ENCODE results near the gene IL12B. TPM values are rescaled to one million over a fixed set of nuclear protein-coding genes. Genes with fewer than 3 reads are reported as not detected.
A peak's percentile ranks its signal among the peaks of the same experiment; 100 is the strongest.
"Not testable (repeated sequence)": the region's sequence is repeated elsewhere in the genome, so short reads cannot be mapped to it uniquely, and the experiment has no call there.

The IL12B gene
- not detected for total RNA-seq
- 0.07 TPM for total RNA-seq (2013)

DNA sequence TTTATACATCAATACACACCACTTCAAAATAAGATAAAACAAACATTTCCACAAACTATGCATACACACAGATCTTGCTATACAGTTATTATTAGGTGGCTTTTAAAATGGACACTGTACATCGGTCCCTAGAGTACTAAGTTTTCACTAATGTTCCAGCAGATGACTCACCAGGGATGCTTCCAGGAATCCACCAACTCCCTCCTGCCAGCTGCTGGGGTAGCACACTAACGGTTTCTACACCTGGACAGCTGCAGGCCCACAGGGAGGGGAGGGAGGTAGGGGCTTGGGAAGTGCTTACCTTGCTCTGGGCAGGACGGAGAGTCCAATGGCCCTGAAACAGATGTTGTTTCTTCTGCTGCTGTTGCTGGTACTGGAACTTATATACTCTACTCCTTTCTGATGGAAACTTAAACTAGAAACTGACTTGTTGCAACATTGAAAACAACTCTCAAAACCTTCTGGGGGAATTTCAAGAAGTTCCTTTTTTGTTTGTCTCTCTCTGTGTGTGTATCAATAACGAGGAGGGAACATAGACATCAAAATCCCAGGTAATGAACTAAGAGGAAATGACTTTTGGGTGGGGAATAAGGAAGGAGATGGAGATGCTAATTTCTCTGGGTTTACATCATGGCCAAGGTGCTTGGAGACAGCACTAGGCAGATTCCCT lies at the start of gene IL12B:
Gene IL12B, minus strand, starts transcription at position 357 of the 670 bp plus-strand sequence. CDS start 3,705 bp downstream, outside the sequence.
- H3K4me3 Mint-ChIP-seq = peak within 1 kb of the TSS; percentile 70
- TF ChIP-seq, protein P1, sequence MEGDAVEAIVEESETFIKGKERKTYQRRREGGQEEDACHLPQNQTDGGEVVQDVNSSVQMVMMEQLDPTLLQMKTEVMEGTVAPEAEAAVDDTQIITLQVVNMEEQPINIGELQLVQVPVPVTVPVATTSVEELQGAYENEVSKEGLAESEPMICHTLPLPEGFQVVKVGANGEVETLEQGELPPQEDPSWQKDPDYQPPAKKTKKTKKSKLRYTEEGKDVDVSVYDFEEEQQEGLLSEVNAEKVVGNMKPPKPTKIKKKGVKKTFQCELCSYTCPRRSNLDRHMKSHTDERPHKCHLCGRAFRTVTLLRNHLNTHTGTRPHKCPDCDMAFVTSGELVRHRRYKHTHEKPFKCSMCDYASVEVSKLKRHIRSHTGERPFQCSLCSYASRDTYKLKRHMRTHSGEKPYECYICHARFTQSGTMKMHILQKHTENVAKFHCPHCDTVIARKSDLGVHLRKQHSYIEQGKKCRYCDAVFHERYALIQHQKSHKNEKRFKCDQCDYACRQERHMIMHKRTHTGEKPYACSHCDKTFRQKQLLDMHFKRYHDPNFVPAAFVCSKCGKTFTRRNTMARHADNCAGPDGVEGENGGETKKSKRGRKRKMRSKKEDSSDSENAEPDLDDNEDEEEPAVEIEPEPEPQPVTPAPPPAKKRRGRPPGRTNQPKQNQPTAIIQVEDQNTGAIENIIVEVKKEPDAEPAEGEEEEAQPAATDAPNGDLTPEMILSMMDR (IDR thresholded peaks at IDR 0.05) = no peak
- ATAC-seq = no peak
- WGBS (ENCODE audit: insufficient coverage) = 75% methylated on average over 4 of the region's 4 CpGs
- no peaks in the 10 kb centered on the region for H3K36me3 Mint-ChIP-seq
- H3K27me3 Mint-ChIP-seq (ENCODE audit: low read depth in 2 of 2) = peaks cover 6 to 9% of the 10 kb centered on the region in 2 donors
- Histone ChIP-seq H3K4me3 (ENCODE audit: low read length) (peak within 1 kb of the TSS; percentile 39), H3K4me1 (ENCODE audit: control insufficient read depth, insufficient read depth, low read length) (peaks cover 13% of the 10 kb centered on the region), H3K36me3 (ENCODE audit: control insufficient read depth, insufficient read depth, low read length) (no peaks in the 10 kb centered on the region), H3K27ac (ENCODE audit: low read length) (no peak within 1 kb of the TSS), H3K27me3 (ENCODE audit: control insufficient read depth, insufficient read depth, low read length) (no peaks in the 10 kb centered on the region), H3K9me3 (ENCODE audit: control insufficient read depth, insufficient read depth, low read length) (no peaks in the 10 kb centered on the region)
- peaks cover 0 to 23% of the 10 kb centered on the region in 2 donors for H3K4me1 Mint-ChIP-seq
- DNase-seq = no peak
- peak within 1 kb of the TSS in 1 of 2 donors; percentile 70 for H3K27ac Mint-ChIP-seq
- intact Hi-C loops (cut with micrococcal nuclease) = loop anchor here (5.0 to 10.0 kb wide), 2 partner anchors 445 to 637 kb away; no protein-coding TSS in a partner anchor
- no peaks in the 10 kb centered on the region for H3K9me3 Mint-ChIP-seq

DNA sequence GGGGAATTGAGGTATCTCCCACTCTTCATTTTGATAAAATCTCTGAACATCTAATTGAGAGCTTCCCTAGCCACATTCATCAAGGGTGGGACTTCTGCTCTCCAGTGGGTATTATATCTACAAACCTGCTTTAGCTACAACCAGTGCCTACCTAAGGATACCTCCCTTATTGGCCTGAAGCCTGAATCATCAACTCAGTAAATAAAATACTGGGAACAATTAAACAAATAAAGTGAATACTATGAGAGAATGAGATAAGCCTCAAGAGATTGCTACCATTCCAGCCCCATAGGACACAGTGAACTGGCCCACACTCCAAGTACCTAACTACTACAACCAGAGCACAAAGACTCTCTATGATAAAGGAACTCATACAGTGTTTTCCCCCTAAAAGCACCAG lies 47.4 kb upstream of the IL12B start:
- no peaks in the 10 kb centered on the region for H3K36me3 ChIP-seq (ENCODE audit: control insufficient read depth, insufficient read depth, low read length)
- H3K9me3 ChIP-seq (ENCODE audit: control insufficient read depth, insufficient read depth, low read length) = peaks cover 6% of the 10 kb centered on the region
- Mint-ChIP-seq H3K4me1 (no peaks in the 10 kb centered on the region), H3K27ac (no peak overlapping the region), H3K9me3 (peaks cover 10 to 19% of the 10 kb centered on the region in 2 donors), H3K4me3 (no peak overlapping the region), H3K36me3 (peaks cover 38% of the 10 kb centered on the region), H3K27me3 (ENCODE audit: low read depth in 2 of 2) (no peaks in the 10 kb centered on the region)
- intact Hi-C loops (cut with micrococcal nuclease) = no loop called here
- H3K4me1 ChIP-seq (ENCODE audit: control insufficient read depth, insufficient read depth, low read length) = no peaks in the 10 kb centered on the region
- H3K4me3 ChIP-seq (ENCODE audit: low read length) = no peak overlapping the region
- DNase-seq (no peak), ATAC-seq (no peak)
- no peak overlapping the region for H3K27ac ChIP-seq (ENCODE audit: low read length)
- TF ChIP-seq, protein P1 (IDR thresholded peaks at IDR 0.05) = no peak
- no peaks in the 10 kb centered on the region for H3K27me3 ChIP-seq (ENCODE audit: control insufficient read depth, insufficient read depth, low read length)

DNA sequence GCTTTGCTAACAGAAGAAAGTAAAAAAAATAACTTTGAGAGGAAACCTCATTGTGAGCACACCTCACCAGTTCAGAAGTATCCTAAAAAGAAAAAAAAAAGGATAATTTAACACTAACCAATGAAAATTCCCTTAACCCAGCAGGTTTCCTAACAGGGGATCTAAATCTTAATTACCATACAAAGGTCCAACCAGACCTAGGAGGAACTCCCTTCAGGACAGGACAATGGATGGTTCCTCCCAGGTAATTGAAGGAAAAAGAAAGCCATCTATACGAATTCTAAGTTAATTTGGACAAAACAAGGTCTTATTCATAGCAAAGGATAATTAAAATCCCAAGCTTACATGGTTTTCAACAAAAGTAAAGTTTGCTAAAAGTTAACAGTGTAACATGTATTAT lies 37.6 kb upstream of the IL12B start:
- H3K9me3 ChIP-seq (ENCODE audit: control insufficient read depth, insufficient read depth, low read length); intact Hi-C loops (cut with micrococcal nuclease); H3K36me3 Mint-ChIP-seq; H3K27me3 ChIP-seq (ENCODE audit: control insufficient read depth, insufficient read depth, low read length); H3K4me3 ChIP-seq (ENCODE audit: low read length); H3K36me3 ChIP-seq (ENCODE audit: control insufficient read depth, insufficient read depth, low read length); H3K4me3 Mint-ChIP-seq; H3K9me3 Mint-ChIP-seq; H3K27me3 Mint-ChIP-seq (ENCODE audit: low read depth in 2 of 2); ATAC-seq; H3K27ac ChIP-seq (ENCODE audit: low read length); DNase-seq; H3K4me1 ChIP-seq (ENCODE audit: control insufficient read depth, insufficient read depth, low read length); H3K4me1 Mint-ChIP-seq; H3K27ac Mint-ChIP-seq: not testable (repeated sequence)
- WGBS (ENCODE audit: insufficient coverage) = 83% methylated on average over 1 of the region's 1 CpG

DNA sequence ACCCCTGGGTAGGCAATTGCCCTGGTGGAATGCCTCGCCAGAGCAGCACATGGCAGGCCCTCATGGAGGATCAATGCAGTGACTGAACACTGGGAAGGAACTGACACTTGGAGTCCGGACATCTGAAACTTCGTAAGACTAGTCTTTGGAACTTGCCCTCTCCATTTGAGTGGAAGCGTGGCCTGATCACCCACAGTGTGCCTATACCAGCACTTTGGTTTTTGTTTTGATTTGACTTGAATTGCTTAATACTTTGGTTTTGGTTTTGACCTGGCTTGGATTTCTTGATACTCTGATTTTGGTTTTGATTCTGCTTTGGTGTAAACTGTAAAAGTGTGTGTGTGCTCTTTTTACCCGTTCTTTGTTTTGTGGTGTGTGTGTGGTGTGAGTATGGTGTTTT lies 36.5 kb upstream of the IL12B start:
- ATAC-seq; H3K27me3 ChIP-seq (ENCODE audit: control insufficient read depth, insufficient read depth, low read length); H3K27ac ChIP-seq (ENCODE audit: low read length); H3K27ac Mint-ChIP-seq; H3K4me3 ChIP-seq (ENCODE audit: low read length); H3K9me3 ChIP-seq (ENCODE audit: control insufficient read depth, insufficient read depth, low read length); intact Hi-C loops (cut with micrococcal nuclease); H3K4me1 Mint-ChIP-seq; H3K36me3 ChIP-seq (ENCODE audit: control insufficient read depth, insufficient read depth, low read length); H3K9me3 Mint-ChIP-seq; DNase-seq; H3K36me3 Mint-ChIP-seq; H3K4me3 Mint-ChIP-seq; H3K4me1 ChIP-seq (ENCODE audit: control insufficient read depth, insufficient read depth, low read length); H3K27me3 Mint-ChIP-seq (ENCODE audit: low read depth in 2 of 2): not testable (repeated sequence)
- 83% methylated on average over 4 of the region's 5 CpGs for WGBS (ENCODE audit: insufficient coverage)

Data from natural killer cell (primary cell).